HG03575 (cell line): ENCODE measurements around the gene PRSS48.

Source experiments
- ATAC-seq: cut with Tn5 transposase; IDR thresholded peaks from one replicate; pipeline ENCODE4 v1.9.1; 2021; ENCODE audit not compliant: unreplicated experiment, insufficient number of reproducible peaks, low FRiP score; ENCODE audit errors: extremely low read depth

The PRSS48 gene

GRCh38 chr4:151340751-151341385 is 63.9 kb downstream of the PRSS48 start:
- no peak for ATAC-seq
